H9 (cell line): ENCODE measurements around the gene NAE1. TPM values are rescaled to one million over a fixed set of nuclear protein-coding genes. Genes with fewer than 3 reads are reported as not detected.

Experiments
- DNase-seq: peaks from one replicate; pipeline ENCODE4 v3.0.0-alpha.2; 2017
- H2AFZ ChIP-seq: one replicate; pipeline ENCODE4 v1.6.1; 2013; ENCODE audit warnings: mild to moderate bottlenecking, low read length, control low read depth, moderate library complexity
- H2AK5ac ChIP-seq: 2 replicates; pipeline ENCODE4 v1.6.1; 2013; ENCODE audit warnings: low read length, control low read depth, mixed read lengths; ENCODE audit not compliant: insufficient read length
- H2BK120ac ChIP-seq: one replicate; pipeline ENCODE4 v1.6.1; 2013; ENCODE audit warnings: low read depth, mild to moderate bottlenecking, low read length, control low read depth, inconsistent platforms; ENCODE audit not compliant: poor library complexity, severe bottlenecking
- H2BK12ac ChIP-seq: 2 replicates; pipeline ENCODE4 v1.6.1; 2013; ENCODE audit warnings: low read length, control low read depth, mixed read lengths, low read depth; ENCODE audit not compliant: insufficient read length
- H2BK15ac ChIP-seq: 2 replicates; pipeline ENCODE4 v1.6.1; 2013; ENCODE audit warnings: low read depth, low read length, control low read depth
- H2BK20ac ChIP-seq: one replicate; pipeline ENCODE4 v1.6.1; 2013; ENCODE audit warnings: low read depth, mild to moderate bottlenecking, low read length, control low read depth, inconsistent platforms; ENCODE audit not compliant: poor library complexity, severe bottlenecking
- H2BK5ac ChIP-seq: 2 replicates; pipeline ENCODE4 v1.6.1; 2013; ENCODE audit warnings: low read length, control low read depth, mixed read lengths; ENCODE audit not compliant: insufficient read length
- H3K14ac ChIP-seq: 2 replicates; pipeline ENCODE4 v1.6.1; 2013; ENCODE audit warnings: low read length, control low read depth; ENCODE audit not compliant: insufficient read depth
- H3K18ac ChIP-seq: 2 replicates; pipeline ENCODE4 v1.6.1; 2013; ENCODE audit warnings: low read depth, mild to moderate bottlenecking, mixed read lengths, low read length, control low read depth; ENCODE audit not compliant: insufficient read length
- H3K23ac ChIP-seq: 2 replicates; pipeline ENCODE4 v1.6.1; 2013; ENCODE audit warnings: low read length, control low read depth, mixed read lengths, low read depth; ENCODE audit not compliant: insufficient read length
- H3K23me2 ChIP-seq: 2 replicates; pipeline ENCODE4 v1.6.1; 2013; ENCODE audit warnings: low read depth, mild to moderate bottlenecking, mixed read lengths, low read length, control low read depth; ENCODE audit not compliant: insufficient read length, poor library complexity, severe bottlenecking
- H3K27ac ChIP-seq: 2 replicates; pipeline ENCODE4 v1.5.1; 2013; ENCODE audit warnings: low read length, control low read depth, mixed read lengths, low read depth; ENCODE audit not compliant: insufficient read length
- H3K27me3 ChIP-seq: 2 replicates; pipeline ENCODE4 v1.6.1; 2013; ENCODE audit warnings: low read length, control low read depth, inconsistent platforms; ENCODE audit not compliant: insufficient read depth
- H3K4ac ChIP-seq: 2 replicates; pipeline ENCODE4 v1.6.1; 2013; ENCODE audit warnings: low read depth, mild to moderate bottlenecking, control low read depth, inconsistent platforms, low read length, moderate library complexity
- H3K4me1 ChIP-seq: 2 replicates; pipeline ENCODE4 v1.6.1; 2013; ENCODE audit warnings: low read length, control low read depth, inconsistent platforms; ENCODE audit not compliant: insufficient read depth
- H3K4me2 ChIP-seq: 2 replicates; pipeline ENCODE4 v1.6.1; 2013; ENCODE audit warnings: low read length, control low read depth, mixed read lengths; ENCODE audit not compliant: insufficient read length, insufficient read depth
- H3K56ac ChIP-seq: 2 replicates; pipeline ENCODE4 v1.6.1; 2013; ENCODE audit warnings: low read depth, mild to moderate bottlenecking, mixed read lengths, low read length, control low read depth; ENCODE audit not compliant: insufficient read length
- H3K79me1 ChIP-seq: 2 replicates; pipeline ENCODE4 v1.6.1; 2013; ENCODE audit warnings: low read depth, mild to moderate bottlenecking, moderate library complexity, low read length, control low read depth, inconsistent platforms; ENCODE audit not compliant: insufficient read depth, poor library complexity, severe bottlenecking
- H3K79me2 ChIP-seq: 2 replicates; pipeline ENCODE4 v1.6.1; 2013; ENCODE audit warnings: low read length, control low read depth, inconsistent platforms; ENCODE audit not compliant: insufficient read depth
- H3K9ac ChIP-seq: 2 replicates; pipeline ENCODE4 v1.6.1; 2013; ENCODE audit warnings: low read length, control low read depth, mixed read lengths; ENCODE audit not compliant: insufficient read length; ENCODE audit errors: extremely low read depth
- H3K9me3 ChIP-seq: one replicate; pipeline ENCODE4 v1.6.1; 2013; ENCODE audit warnings: low read depth, low read length, inconsistent platforms; ENCODE audit not compliant: control insufficient read depth
- H3T11ph ChIP-seq: one replicate; pipeline ENCODE4 v1.6.1; 2013; ENCODE audit warnings: mild to moderate bottlenecking, low read length, control low read depth, inconsistent platforms
- H4K20me1 ChIP-seq: one replicate; pipeline ENCODE4 v1.6.1; 2013; ENCODE audit not compliant: control insufficient read depth, insufficient read length, insufficient read depth
- H4K5ac ChIP-seq: 2 replicates; pipeline ENCODE4 v1.6.1; 2013; ENCODE audit warnings: low read depth, mild to moderate bottlenecking, mixed read lengths, low read length, control low read depth; ENCODE audit not compliant: insufficient read length
- H4K8ac ChIP-seq: replicated peaks from 2 replicates; pipeline ENCODE4 v1.6.1; 2013; ENCODE audit warnings: low read length, control low read depth, mixed read lengths, low read depth; ENCODE audit not compliant: insufficient read length
- H4K91ac ChIP-seq: 2 replicates; pipeline ENCODE4 v1.6.1; 2013; ENCODE audit warnings: low read depth, mild to moderate bottlenecking, moderate library complexity, mixed read lengths, low read length, control low read depth; ENCODE audit not compliant: insufficient read length
- H3K27ac Mint-ChIP-seq, 3 experiments: 2 replicates in 2 of 3; 3 replicates in 1 of 3; pipeline ENCODE4 v1.8.0; 2020 to 2021; ENCODE audit warnings: mixed read lengths in 3 of 3, mild to moderate bottlenecking in 1 of 3, moderate library complexity in 1 of 3
- H3K27me3 Mint-ChIP-seq: 2 replicates; pipeline ENCODE4 v1.8.0; 2021; ENCODE audit warnings: low read depth, mild to moderate bottlenecking, moderate library complexity, mixed read lengths
- H3K36me3 Mint-ChIP-seq, 3 experiments: 2 replicates in 2 of 3; 3 replicates in 1 of 3; pipeline ENCODE4 v1.8.0; 2020 to 2021; ENCODE audit warnings: low read depth in 3 of 3, mixed read lengths in 3 of 3; ENCODE audit not compliant: insufficient read depth in 1 of 3
- H3K4me1 Mint-ChIP-seq, 2 experiments: 2 replicates each; pipeline ENCODE4 v1.8.0; 2020; ENCODE audit warnings: mixed read lengths in 2 of 2
- H3K4me3 Mint-ChIP-seq, 2 experiments: 2 replicates in 1 of 2; 3 replicates in 1 of 2; pipeline ENCODE4 v1.8.0; 2020 to 2021; ENCODE audit warnings: mild to moderate bottlenecking in 2 of 2, mixed read lengths in 2 of 2, moderate library complexity in 1 of 2
- H3K9me3 Mint-ChIP-seq, 2 experiments: 2 replicates in 1 of 2; 3 replicates in 1 of 2; pipeline ENCODE4 v1.8.0; 2020; ENCODE audit warnings: mild to moderate bottlenecking in 2 of 2, mixed read lengths in 2 of 2, moderate library complexity in 1 of 2
- WGBS: extraction: QIAGEN DNeasy Blood & Tissue Kit; methylation state at CpG from one replicate; pipeline ENCODE4 v1.1.7; 2013; ENCODE audit warnings: missing lambda C conversion rate, low lambda C conversion rate, mixed read lengths; ENCODE audit not compliant: insufficient read length; ENCODE audit errors: extremely low coverage; 5-methylcytosine and 5-hydroxymethylcytosine counted together
- total RNA-seq: library from RNA; stranded (reverse); gene quantifications from 2 replicates; pipeline ENCODE4 v1.2.1, GENCODE V29; 2021
- TF ChIP-seq, protein P1 (sequence below): fragments of 200-600 bp; sonication (generic); conservative IDR thresholded peaks from 3 replicates; pipeline ENCODE4 v1.8.0; 2021; ENCODE audit warnings: antibody characterized with exemption, mild to moderate bottlenecking

NAE1 gene
- total RNA-seq, 1 experiment from 2014 or later = 144 TPM

DNA sequence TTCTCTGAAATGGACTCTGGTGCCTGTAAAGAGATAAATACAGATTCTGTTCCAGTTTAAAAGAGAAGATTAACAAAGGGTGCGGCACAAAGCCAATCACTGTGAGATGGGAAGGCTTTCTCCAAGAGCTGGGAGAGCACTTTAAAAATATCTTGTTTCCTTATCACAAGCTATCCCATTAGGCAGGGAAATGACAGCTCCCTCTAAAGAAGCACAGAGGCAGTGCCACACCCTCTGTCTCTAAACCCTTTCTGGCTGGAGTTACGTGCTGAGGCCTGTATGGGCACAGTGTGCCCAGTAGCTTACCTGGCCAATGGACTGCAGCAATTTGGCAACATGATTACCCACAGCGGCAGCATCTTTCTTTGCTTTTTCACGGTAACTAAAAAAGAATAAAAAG, 20.4 kb downstream of the NAE1 start:
- Mint-ChIP-seq H3K4me3 (no peak overlapping the region), H3K36me3 (peaks cover 40 to 88% (median 86%) of the 10 kb centered on the region in 3 experiments; a peak in 6 of 7 replicates), H3K27ac (no peak overlapping the region), H3K9me3 (no peaks in the 10 kb centered on the region), H3K27me3 (no peaks in the 10 kb centered on the region), H3K4me1 (no peaks in the 10 kb centered on the region)
- no peaks in the 10 kb centered on the region for H3K23me2 ChIP-seq
- TF ChIP-seq, protein P1, sequence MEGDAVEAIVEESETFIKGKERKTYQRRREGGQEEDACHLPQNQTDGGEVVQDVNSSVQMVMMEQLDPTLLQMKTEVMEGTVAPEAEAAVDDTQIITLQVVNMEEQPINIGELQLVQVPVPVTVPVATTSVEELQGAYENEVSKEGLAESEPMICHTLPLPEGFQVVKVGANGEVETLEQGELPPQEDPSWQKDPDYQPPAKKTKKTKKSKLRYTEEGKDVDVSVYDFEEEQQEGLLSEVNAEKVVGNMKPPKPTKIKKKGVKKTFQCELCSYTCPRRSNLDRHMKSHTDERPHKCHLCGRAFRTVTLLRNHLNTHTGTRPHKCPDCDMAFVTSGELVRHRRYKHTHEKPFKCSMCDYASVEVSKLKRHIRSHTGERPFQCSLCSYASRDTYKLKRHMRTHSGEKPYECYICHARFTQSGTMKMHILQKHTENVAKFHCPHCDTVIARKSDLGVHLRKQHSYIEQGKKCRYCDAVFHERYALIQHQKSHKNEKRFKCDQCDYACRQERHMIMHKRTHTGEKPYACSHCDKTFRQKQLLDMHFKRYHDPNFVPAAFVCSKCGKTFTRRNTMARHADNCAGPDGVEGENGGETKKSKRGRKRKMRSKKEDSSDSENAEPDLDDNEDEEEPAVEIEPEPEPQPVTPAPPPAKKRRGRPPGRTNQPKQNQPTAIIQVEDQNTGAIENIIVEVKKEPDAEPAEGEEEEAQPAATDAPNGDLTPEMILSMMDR = no peak
- H3K27ac ChIP-seq = no peak overlapping the region
- no peaks in the 10 kb centered on the region for H4K20me1 ChIP-seq
- no peaks in the 10 kb centered on the region for H3K79me2 ChIP-seq
- DNase-seq = no peak
- H3K9me3 ChIP-seq = no peaks in the 10 kb centered on the region
- no peak overlapping the region for H2BK20ac ChIP-seq
- H3K27me3 ChIP-seq = no peaks in the 10 kb centered on the region
- H2AFZ ChIP-seq = no peak overlapping the region
- WGBS = no CpG with 5 or more reads among the region's 4 CpGs
- no peak overlapping the region for H3K4me2 ChIP-seq
- H3K14ac ChIP-seq = no peak overlapping the region
- no peak overlapping the region for H2BK15ac ChIP-seq
- H2BK5ac ChIP-seq = no peak overlapping the region
- no peak overlapping the region for H2AK5ac ChIP-seq
- no peak overlapping the region for H3T11ph ChIP-seq
- H3K4ac ChIP-seq = no peak overlapping the region
- no peaks in the 10 kb centered on the region for H3K79me1 ChIP-seq
- no peak overlapping the region for H2BK12ac ChIP-seq
- no peak overlapping the region for H4K91ac ChIP-seq
- no peak overlapping the region for H4K5ac ChIP-seq
- no peak overlapping the region for H3K9ac ChIP-seq
- no peak overlapping the region for H3K56ac ChIP-seq
- no peak overlapping the region for H3K23ac ChIP-seq
- H3K4me1 ChIP-seq = no peaks in the 10 kb centered on the region
- H3K18ac ChIP-seq = no peak overlapping the region
- H4K8ac ChIP-seq = no peak overlapping the region
- no peak overlapping the region for H2BK120ac ChIP-seq
